NCI-H82 (cell line): ENCODE results near the gene WDR43.

Experiments used
- DNase-seq: peaks from one replicate; lab custom pipeline; 2025; lab: John Stamatoyannopoulos, UW

Gene WDR43

GRCh38 chr2:28994074-28994473, 99.6 kb downstream of the WDR43 start:
- no peak for DNase-seq

GRCh38 chr2:28994679-28995078, 100.2 kb downstream of the WDR43 start:
- no peak for DNase-seq

- DNase-seq: no peak
Observed at GRCh38 chr2:28995765-28996750, 101.6 kb downstream of the WDR43 start.

- peak; percentile 26 for DNase-seq
Observed at GRCh38 chr2:28997237-28997846, 102.9 kb downstream of the WDR43 start.
